HCT116 (cell line): ENCODE measurements around the gene NCOA1. TPM values are rescaled to one million over a fixed set of nuclear protein-coding genes. Genes with fewer than 3 reads are reported as not detected.

Source experiments
- ATAC-seq: fragments of 200-7000 bp; cut with Tn5 transposase; 2 replicates; pipeline ENCODE4 v1.9.1; 2020; ENCODE audit warnings: mild to moderate bottlenecking, moderate library complexity
- BruUV-seq: library from RNA; stranded (reverse); fragments of 400-500 nt; replicated peaks from 2 replicates; lab custom pipeline; 2021; lab: Mats Ljungman, UMichigan
- CTCF ChIA-PET: fragments of 300-600 bp; sonication (Branson Sonifier 250); formaldehyde crosslinking; loops from one replicate; lab custom pipeline; 2021; ENCODE audit warnings: antibody characterized with exemption; lab: Charles Lee
- POLR2A ChIA-PET: fragments of 300-600, 350-600 bp; sonication (Branson Sonifier 250); formaldehyde crosslinking; loops from one replicate; lab custom pipeline; 2021; ENCODE audit warnings: antibody characterized with exemption; lab: Charles Lee
- RAD21 ChIA-PET, 2 experiments: fragments of 300-600 bp; sonication (Branson Sonifier 250); formaldehyde crosslinking; loops; one replicate each; lab custom pipeline; 2023; ENCODE audit warnings: low total read pairs in 2 of 2; ENCODE audit not compliant: uncharacterized antibody in 2 of 2, unreplicated experiment in 2 of 2, low non-redundant PET in 1 of 2; lab: Charles Lee
- DNase-seq: peaks from one replicate; pipeline ENCODE4 v3.0.0-alpha.2; 2010; ENCODE audit warnings: low read depth, low spot score
- H2AFZ ChIP-seq: fragments of 200-600 bp; shearing (Covaris generic), sonication (generic); 2 replicates; pipeline ENCODE4 v1.6.1; 2017; ENCODE audit warnings: low read depth, mixed run types, mixed read lengths, antibody characterized with exemption, low read length; ENCODE audit not compliant: poor library complexity, severe bottlenecking
- H3K27ac ChIP-seq: 2 replicates; pipeline ENCODE4 v1.5.1; 2012; ENCODE audit warnings: low read depth, low read length
- H3K27me3 ChIP-seq: fragments of 200-600 bp; sonication (generic); 2 replicates; pipeline ENCODE4 v1.6.1; 2016; ENCODE audit warnings: mixed run types, low read length, mixed read lengths; ENCODE audit not compliant: insufficient read depth
- H3K36me3 ChIP-seq, 2 experiments: fragments of 200-500 bp in 1 of 2; fragments of 200-600 bp in 1 of 2; sonication (Bioruptor generic) in 1 of 2; sonication (generic) in 1 of 2; 2 replicates each; pipeline versions ENCODE4 v1.5.1 to v1.6.1; 2014 to 2016; ENCODE audit warnings: low read length in 2 of 2, inconsistent platforms in 1 of 2, mixed read lengths in 1 of 2, mixed run types in 1 of 2; ENCODE audit not compliant: insufficient read depth in 2 of 2, control insufficient read depth in 1 of 2
- H3K4me1 ChIP-seq, 2 experiments: fragments of 200-600 bp in 1 of 2; sonication (generic) in 1 of 2; 2 replicates each; pipeline versions ENCODE4 v1.5.1 to v1.6.1; 2012 to 2017; ENCODE audit warnings: low read length in 2 of 2, inconsistent platforms in 1 of 2, mild to moderate bottlenecking in 1 of 2, mixed read lengths in 1 of 2, mixed run types in 1 of 2, moderate library complexity in 1 of 2; ENCODE audit not compliant: insufficient read depth in 2 of 2, control insufficient read depth in 1 of 2
- H3K4me2 ChIP-seq: fragments of 200-600 bp; sonication (generic); 2 replicates; pipeline ENCODE4 v1.6.1; 2017; ENCODE audit warnings: mixed run types, low read length, mixed read lengths
- H3K4me3 ChIP-seq, 2 experiments: fragments of 200-600 bp in 1 of 2; sonication (generic) in 1 of 2; replicated peaks in 1 of 2; 2 replicates each; pipeline ENCODE4 v1.5.1; 2011 to 2016; ENCODE audit warnings: low read length in 2 of 2, control low read depth in 1 of 2, low read depth in 1 of 2, mild to moderate bottlenecking in 1 of 2, mixed read lengths in 1 of 2, mixed run types in 1 of 2
- H3K79me2 ChIP-seq: fragments of 200-600 bp; sonication (generic); 2 replicates; pipeline ENCODE4 v1.6.1; 2017; ENCODE audit warnings: mild to moderate bottlenecking, mixed run types, low read length, moderate library complexity, mixed read lengths; ENCODE audit not compliant: insufficient read depth
- H3K9ac ChIP-seq: fragments of 200-600 bp; sonication (generic); 2 replicates; pipeline ENCODE4 v1.6.1; 2016; ENCODE audit warnings: low read length, mixed read lengths
- H3K9me2 ChIP-seq: fragments of 200-600 bp; sonication (generic), shearing (Covaris generic); 2 replicates; pipeline ENCODE4 v1.6.1; 2017; ENCODE audit warnings: mixed run types, mild to moderate bottlenecking, moderate library complexity; ENCODE audit not compliant: insufficient read depth
- H3K9me3 ChIP-seq, 2 experiments: fragments of 200-500 bp in 1 of 2; fragments of 200-600 bp in 1 of 2; sonication (Bioruptor generic) in 1 of 2; sonication (generic) in 1 of 2; 2 replicates each; pipeline ENCODE4 v1.6.1; 2014 to 2017; ENCODE audit warnings: low read length in 2 of 2, mixed read lengths in 2 of 2, inconsistent platforms in 1 of 2, low read depth in 1 of 2, mild to moderate bottlenecking in 1 of 2, mixed run types in 1 of 2, moderate library complexity in 1 of 2; ENCODE audit not compliant: control insufficient read depth in 1 of 2, insufficient read depth in 1 of 2
- H4K20me1 ChIP-seq: fragments of 200-600 bp; sonication (generic), shearing (Covaris generic); 2 replicates; pipeline ENCODE4 v1.6.1; 2017; ENCODE audit warnings: mixed run types, mild to moderate bottlenecking, moderate library complexity; ENCODE audit not compliant: insufficient read depth
- EGR1 ChIP-seq: IDR thresholded peaks from 2 replicates; pipeline ENCODE4 v1.6.1; 2012; ENCODE audit warnings: low read depth
- ZBTB33 ChIP-seq: IDR thresholded peaks from 2 replicates; pipeline ENCODE4 v1.6.1; 2011; ENCODE audit warnings: mild to moderate bottlenecking, low read length, moderate library complexity; ENCODE audit not compliant: insufficient replicate concordance; ENCODE audit errors: extremely low read depth
- ZNF274 ChIP-seq: fragments of 200-500 bp; sonication (Bioruptor generic); IDR thresholded peaks from 2 replicates; pipeline ENCODE4 v1.6.1; 2014; ENCODE audit warnings: mild to moderate bottlenecking, low read depth, low read length, inconsistent platforms
- intact Hi-C: fragments of 100-400 bp; cut with micrococcal nuclease; formaldehyde crosslinking; loops from 2 replicates; pipeline ENCODE4 v1.10.0; 2022
- total RNA-seq: library from RNA; stranded (reverse); gene quantifications from one replicate; pipeline ENCODE4 v1.2.1, GENCODE V29; 2021; ENCODE audit not compliant: unreplicated experiment

NCOA1 gene
- total RNA-seq, 1 experiment from 2014 or later = 10.4 TPM

- CTCF ChIA-PET = no interaction called here
- RAD21 ChIA-PET = no interaction called here
- intact Hi-C loops = no loop called here
- Histone ChIP-seq H3K27me3 (no peaks in the 10 kb centered on the region), H3K9me3 (no peaks in the 10 kb centered on the region), H3K9ac (no peak overlapping the region), H2AFZ (no peak overlapping the region), H3K36me3 (peaks cover 32 to 66% of the 10 kb centered on the region in 2 experiments), H3K79me2 (peaks cover 7% of the 10 kb centered on the region; the same call in 1 of the 2 replicates), H3K9me2 (no peaks in the 10 kb centered on the region), H3K4me2 (no peak overlapping the region), H3K4me1 (no peaks in the 10 kb centered on the region), H4K20me1 (no peaks in the 10 kb centered on the region), H3K4me3 (no peak overlapping the region), H3K27ac (no peak overlapping the region; the same call in 1 of the 2 replicates)
- DNase-seq (no peak), ATAC-seq (peak; percentile 10; the same call in 1 of the 2 replicates)
- no TSS peak for BruUV-seq
- TF ChIP-seq ZBTB33 = no peak
- TF ChIP-seq EGR1 = no peak
- TF ChIP-seq ZNF274 = no peak
- POLR2A ChIA-PET = no interaction called here
Observed at GRCh38 chr2:24820175-24820513, 329.1 kb downstream of the NCOA1 start.

Other genes with a start within 250 kb of the NCOA1 start
- gene ITSN2, start 130.7 kb upstream of the NCOA1 start, total RNA-seq = 26.5 TPM